ENCODE data around the gene FKBP8. TPM values are rescaled to one million over a fixed set of nuclear protein-coding genes. Genes with fewer than 3 reads are reported as not detected.

Gene FKBP8
- total and polyA plus RNA-seq, 2 of the 4 experiments (the other 2 are of a cell fraction): 153 to 289 TPM

- H3K23ac ChIP-seq (ENCODE audit: low read depth, low read length): no peak overlapping the region
- DNase-seq: no peak
- no peak overlapping the region for H3K56ac ChIP-seq (ENCODE audit: extremely low read depth, insufficient read depth, low read length)
- no peak overlapping the region for H3K4me3 ChIP-seq (ENCODE audit: insufficient read depth, low read depth, low read length)
- 86% methylated on average over 8 of the region's 17 CpGs; no CpG with 5 or more reads in 1 of the 2 experiments for WGBS, 2 experiments (ENCODE audit: extremely low coverage in 2 of 2, insufficient read length in 1 of 2)
- peaks cover 27% of the 10 kb centered on the region for H3K4me1 ChIP-seq (ENCODE audit: control insufficient read depth, insufficient read depth, low read length)
- H4K8ac ChIP-seq (ENCODE audit: low read depth in 2 of 2, low read length in 2 of 2): no peak overlapping the region
- no peak overlapping the region for H4K91ac ChIP-seq (ENCODE audit: insufficient read depth, low read depth, low read length)
- BruUV-seq (replicated peaks): no TSS peak
- no peak overlapping the region for H3K4me2 ChIP-seq (ENCODE audit: low read depth, low read length)
- H3K9me1 ChIP-seq (ENCODE audit: insufficient read depth, low read length): peaks cover 60% of the 10 kb centered on the region
- TF ChIP-seq CTCF (conservative IDR thresholded peaks at IDR 0.05; ENCODE audit: low read depth, low read length) (no peak), RCOR1 (IDR thresholded peaks at IDR 0.05; ENCODE audit: insufficient replicate concordance, low read length) (no peak), MXI1 (IDR thresholded peaks at IDR 0.05; ENCODE audit: borderline replicate concordance, low read depth, low read length) (no peak), FOS (IDR thresholded peaks at IDR 0.05; ENCODE audit: low read depth, low read length) (no peak), USF2 (IDR thresholded peaks at IDR 0.05; ENCODE audit: low read depth, low read length) (no peak), BHLHE40 (IDR thresholded peaks at IDR 0.05; ENCODE audit: low read depth, low read length) (no peak), RFX5 (IDR thresholded peaks at IDR 0.05; ENCODE audit: low read depth, low read length) (no peak), ELK1 (IDR thresholded peaks at IDR 0.05; ENCODE audit: borderline replicate concordance, low read depth, low read length) (no peak), MAZ (IDR thresholded peaks at IDR 0.05; ENCODE audit: borderline replicate concordance, low read depth, low read length) (no peak), RAD21 (IDR thresholded peaks at IDR 0.05; ENCODE audit: low read length) (no peak), CHD1 (IDR thresholded peaks at IDR 0.05; ENCODE audit: low read depth, low read length) (no peak), POLR2A (IDR thresholded peaks at IDR 0.05; ENCODE audit: low read depth, low read length) (no peak), NFE2L2 (IDR thresholded peaks at IDR 0.05; ENCODE audit: low read depth, low read length) (no peak), SMC3 (IDR thresholded peaks at IDR 0.05; ENCODE audit: low read depth, low read length) (no peak)
- H2BK5ac ChIP-seq (ENCODE audit: low read depth, low read length, poor library complexity, severe bottlenecking): no peak overlapping the region
- dilution Hi-C loops (cut with HindIII; ENCODE audit: low sequenced_read_pairs, unreplicated experiment): no loop called here
- peaks cover 100% of the 10 kb centered on the region for H4K20me1 ChIP-seq (ENCODE audit: insufficient read depth, low read length)
- H2AFZ ChIP-seq (replicated peaks; ENCODE audit: low read length, poor library complexity): no peak overlapping the region
- no peaks in the 10 kb centered on the region for H3K27me3 ChIP-seq (ENCODE audit: control insufficient read depth, insufficient read depth, low read length)
- ChIA-PET POLR2A (ENCODE audit: unreplicated experiment) (interaction anchor here (0.6 kb wide), 1 partner anchor 161 kb away, joined by 3 read pairs; no protein-coding TSS in a partner anchor), CTCF (no interaction called here)
- no peaks in the 10 kb centered on the region for H3K9me3 ChIP-seq (ENCODE audit: control insufficient read depth, insufficient read depth, low read length)
- in situ Hi-C loops (cut with MboI; ENCODE audit: low sequenced_read_pairs): no loop called here
- H4K5ac ChIP-seq (ENCODE audit: low read depth, low read length): no peak overlapping the region
- H3K9ac ChIP-seq (ENCODE audit: low read depth, low read length): no peak overlapping the region
- no peak overlapping the region for H3K27ac ChIP-seq (ENCODE audit: insufficient read depth, low read length)
- no peak overlapping the region for H2BK15ac ChIP-seq (ENCODE audit: low read depth, low read length)
- ATAC-seq (ENCODE audit: low read depth): no peak
- no peak overlapping the region for H3K18ac ChIP-seq (ENCODE audit: low read depth, low read length)
- no peak overlapping the region for H2AK5ac ChIP-seq (ENCODE audit: low read depth, low read length)
- H2BK20ac ChIP-seq (ENCODE audit: low read depth, low read length): no peak overlapping the region
- no peak overlapping the region for H3K14ac ChIP-seq (replicated peaks; ENCODE audit: low read depth, low read length)
- H3K4ac ChIP-seq (ENCODE audit: low read depth, low read length): no peak overlapping the region
- H2BK120ac ChIP-seq (ENCODE audit: low read depth, low read length): no peak overlapping the region
- intact Hi-C loops (cut with micrococcal nuclease): no loop called here
- H3K79me1 ChIP-seq (ENCODE audit: low read depth in 1 of 2, low read length in 2 of 2): peaks cover 7 to 100% of the 10 kb centered on the region in 2 experiments
- H2AK9ac ChIP-seq (replicated peaks; ENCODE audit: low read depth, low read length, poor library complexity): no peak overlapping the region
- H3K36me3 ChIP-seq (ENCODE audit: control insufficient read depth, insufficient read depth, low read length): no peaks in the 10 kb centered on the region
Observed at GRCh38 chr19:18502638-18503294, 40.6 kb downstream of the FKBP8 start.

Data from IMR-90 (cell line).